Progenitor cell of endocrine pancreas (in vitro differentiated cells): ENCODE measurements around the gene RAB40B. TPM values are rescaled to one million over a fixed set of nuclear protein-coding genes. Genes with fewer than 3 reads are reported as not detected.

Source experiments
- DNase-seq: peaks from one replicate; pipeline ENCODE4 v3.0.0; 2021; ENCODE audit warnings: low spot score; ENCODE audit not compliant: unreplicated experiment
- H3K27ac Mint-ChIP-seq: 2 replicates; pipeline ENCODE4 v1.8.0; 2021; ENCODE audit warnings: mild to moderate bottlenecking, moderate library complexity, mixed read lengths
- H3K27me3 Mint-ChIP-seq: 2 replicates; pipeline ENCODE4 v1.8.0; 2021; ENCODE audit warnings: mixed read lengths
- H3K36me3 Mint-ChIP-seq: 2 replicates; pipeline ENCODE4 v1.8.0; 2022; ENCODE audit warnings: mixed read lengths; ENCODE audit not compliant: insufficient read depth
- H3K4me1 Mint-ChIP-seq: 2 replicates; pipeline ENCODE4 v1.8.0; 2021; ENCODE audit warnings: low read depth, mixed read lengths
- H3K4me3 Mint-ChIP-seq: 2 replicates; pipeline ENCODE4 v1.8.0; 2021; ENCODE audit warnings: low read depth, mild to moderate bottlenecking, moderate library complexity, mixed read lengths
- H3K9me3 Mint-ChIP-seq: 2 replicates; pipeline ENCODE4 v1.8.0; 2021; ENCODE audit warnings: low read depth, mixed read lengths
- total RNA-seq: library from RNA; stranded (reverse); gene quantifications from 2 replicates; pipeline ENCODE4 v1.2.1, GENCODE V29; 2021
- TF ChIP-seq, protein P1 (sequence below): fragments of 200-600 bp; sonication (generic); IDR thresholded peaks from one replicate; pipeline ENCODE4 v1.5.0; 2021; ENCODE audit warnings: antibody characterized with exemption, mild to moderate bottlenecking; ENCODE audit not compliant: unreplicated experiment

The RAB40B gene
- total RNA-seq, 1 donor from 2014 or later = 13.3 TPM

DNA sequence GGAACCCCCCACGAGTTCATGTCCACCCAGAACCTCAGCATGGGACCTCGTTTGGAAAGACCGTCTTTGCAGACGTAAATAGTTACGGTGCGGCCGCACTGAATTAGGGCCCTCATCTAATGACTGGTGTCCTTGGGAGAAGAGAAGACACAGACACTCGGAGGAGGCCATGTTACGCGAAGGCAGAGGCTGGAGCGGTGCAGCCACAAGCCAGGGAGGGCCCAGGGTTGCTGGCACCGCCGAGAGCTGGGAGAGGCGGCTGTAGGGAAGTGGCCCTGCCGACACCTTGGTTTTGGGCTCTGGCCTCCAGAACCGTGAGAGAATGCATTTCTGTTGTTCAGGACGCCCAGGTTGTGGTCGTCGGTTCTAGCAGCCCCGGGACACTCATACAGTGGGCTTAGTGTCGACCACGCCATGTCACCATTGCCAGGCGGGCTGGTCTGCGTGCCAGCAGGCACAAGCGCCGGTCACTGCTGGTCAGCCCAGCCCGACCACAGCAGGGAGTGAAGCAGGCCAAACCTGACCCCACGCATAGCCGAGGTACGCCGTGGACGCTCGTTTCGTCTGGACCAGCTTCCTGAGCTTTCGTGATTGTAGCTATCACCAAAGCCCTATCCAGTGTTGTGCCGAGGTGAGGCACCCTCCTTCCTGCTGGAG is 39.6 kb downstream of the RAB40B start:
- no peak for DNase-seq
- H3K27me3 Mint-ChIP-seq = no peaks in the 10 kb centered on the region
- peaks cover 23% of the 10 kb centered on the region for H3K36me3 Mint-ChIP-seq
- H3K4me1 Mint-ChIP-seq = peaks cover 10% of the 10 kb centered on the region
- no peak overlapping the region for H3K27ac Mint-ChIP-seq
- no peak overlapping the region for H3K4me3 Mint-ChIP-seq
- TF ChIP-seq, protein P1, sequence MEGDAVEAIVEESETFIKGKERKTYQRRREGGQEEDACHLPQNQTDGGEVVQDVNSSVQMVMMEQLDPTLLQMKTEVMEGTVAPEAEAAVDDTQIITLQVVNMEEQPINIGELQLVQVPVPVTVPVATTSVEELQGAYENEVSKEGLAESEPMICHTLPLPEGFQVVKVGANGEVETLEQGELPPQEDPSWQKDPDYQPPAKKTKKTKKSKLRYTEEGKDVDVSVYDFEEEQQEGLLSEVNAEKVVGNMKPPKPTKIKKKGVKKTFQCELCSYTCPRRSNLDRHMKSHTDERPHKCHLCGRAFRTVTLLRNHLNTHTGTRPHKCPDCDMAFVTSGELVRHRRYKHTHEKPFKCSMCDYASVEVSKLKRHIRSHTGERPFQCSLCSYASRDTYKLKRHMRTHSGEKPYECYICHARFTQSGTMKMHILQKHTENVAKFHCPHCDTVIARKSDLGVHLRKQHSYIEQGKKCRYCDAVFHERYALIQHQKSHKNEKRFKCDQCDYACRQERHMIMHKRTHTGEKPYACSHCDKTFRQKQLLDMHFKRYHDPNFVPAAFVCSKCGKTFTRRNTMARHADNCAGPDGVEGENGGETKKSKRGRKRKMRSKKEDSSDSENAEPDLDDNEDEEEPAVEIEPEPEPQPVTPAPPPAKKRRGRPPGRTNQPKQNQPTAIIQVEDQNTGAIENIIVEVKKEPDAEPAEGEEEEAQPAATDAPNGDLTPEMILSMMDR = no peak
- H3K9me3 Mint-ChIP-seq = peaks cover 5% of the 10 kb centered on the region

DNA sequence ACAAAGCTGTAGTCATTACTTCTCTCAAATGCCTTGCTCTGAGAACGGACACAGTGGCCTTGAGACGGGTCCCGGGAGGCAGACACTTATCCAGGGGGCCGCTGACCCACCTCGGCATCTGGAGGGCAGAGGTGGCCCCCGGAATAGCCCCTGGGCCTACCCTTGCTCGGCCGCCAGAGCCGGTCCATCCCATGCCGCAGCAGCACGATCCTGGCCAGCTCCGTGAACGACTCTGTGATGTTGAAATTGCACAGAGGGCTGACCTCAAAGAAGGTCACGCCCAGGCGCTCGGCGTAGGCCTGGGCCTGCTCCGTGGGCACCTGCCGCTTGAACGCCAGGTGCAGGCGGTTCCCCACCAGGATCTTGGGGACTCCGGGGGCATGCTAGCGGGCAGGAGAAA is 40.2 kb downstream of the RAB40B start:
- Mint-ChIP-seq H3K4me3 (no peak overlapping the region), H3K36me3 (peaks cover 23% of the 10 kb centered on the region), H3K27me3 (no peaks in the 10 kb centered on the region), H3K9me3 (peaks cover 5% of the 10 kb centered on the region), H3K27ac (no peak overlapping the region), H3K4me1 (peaks cover 10% of the 10 kb centered on the region)
- DNase-seq = no peak
- TF ChIP-seq, protein P1 = no peak

DNA sequence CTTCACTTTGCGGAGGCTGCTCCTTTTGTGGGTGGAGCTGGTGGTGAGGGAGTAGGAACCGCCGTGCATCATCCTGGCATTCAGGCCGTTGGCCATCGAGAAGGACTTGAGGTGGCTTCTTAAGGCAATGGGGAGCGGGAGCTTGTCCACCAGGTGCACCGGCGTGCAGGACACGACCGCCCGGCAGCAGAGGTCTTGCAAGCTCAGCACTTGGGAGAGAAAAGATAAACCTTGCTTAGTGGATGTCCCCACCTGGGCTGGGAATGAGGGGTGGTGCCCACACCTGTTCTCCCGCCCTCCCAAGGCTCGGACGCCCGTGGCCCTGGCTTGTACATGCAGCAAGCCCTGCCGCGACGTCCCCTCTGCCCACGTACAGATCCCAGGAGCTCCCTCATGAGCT is 40.6 kb downstream of the RAB40B start:
- Mint-ChIP-seq H3K27me3 (no peaks in the 10 kb centered on the region), H3K9me3 (peaks cover 5% of the 10 kb centered on the region), H3K27ac (peak overlapping the region; percentile 56), H3K4me3 (no peak overlapping the region), H3K36me3 (peaks cover 23% of the 10 kb centered on the region), H3K4me1 (peaks cover 10% of the 10 kb centered on the region)
- no peak for DNase-seq
- TF ChIP-seq, protein P1 = no peak

DNA sequence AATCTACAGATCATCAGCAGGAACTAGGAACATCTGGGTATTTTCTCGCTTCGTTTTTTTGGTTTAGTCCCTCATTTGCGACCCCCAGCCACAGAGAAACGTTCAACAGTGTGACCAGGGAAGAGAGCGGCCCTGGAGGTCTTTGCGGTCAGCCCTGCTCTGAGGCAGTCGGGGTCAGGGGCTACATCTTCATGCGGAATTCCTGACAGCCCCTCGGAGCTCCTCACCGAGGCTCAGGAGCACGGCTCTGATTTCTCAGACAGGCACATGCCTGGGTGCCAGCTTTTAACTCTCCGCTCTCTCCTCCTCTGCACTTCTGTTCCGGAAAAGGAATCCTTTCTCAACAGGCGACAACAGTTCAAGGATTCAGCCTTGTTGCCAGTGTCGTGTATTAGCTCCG is 42.2 kb downstream of the RAB40B start:
- no peak for DNase-seq
- peaks cover 10% of the 10 kb centered on the region for H3K4me1 Mint-ChIP-seq
- no peaks in the 10 kb centered on the region for H3K27me3 Mint-ChIP-seq
- TF ChIP-seq, protein P1 = no peak
- peaks cover 23% of the 10 kb centered on the region for H3K36me3 Mint-ChIP-seq
- H3K4me3 Mint-ChIP-seq = no peak overlapping the region
- H3K9me3 Mint-ChIP-seq = peaks cover 5% of the 10 kb centered on the region
- H3K27ac Mint-ChIP-seq = peak overlapping the region; percentile 45

DNA sequence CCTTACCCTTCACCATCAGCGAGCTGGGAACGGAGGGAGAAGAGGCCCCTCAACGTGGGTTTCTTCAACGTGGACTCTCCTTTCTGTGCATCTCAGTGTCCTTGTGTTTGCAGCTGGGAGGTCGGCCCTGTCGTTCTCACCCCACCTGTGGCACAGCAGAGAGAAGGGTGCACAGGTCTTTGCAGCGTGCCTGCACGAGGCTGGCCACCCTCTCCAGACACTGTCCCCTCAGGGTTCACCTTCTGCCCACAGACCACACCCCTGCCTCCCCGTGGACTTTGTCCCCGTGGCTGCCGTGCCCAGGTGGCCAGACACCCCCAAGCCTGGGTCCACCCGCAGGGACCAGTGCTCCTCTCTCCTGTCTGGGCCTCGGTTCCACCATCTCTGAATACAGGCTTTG is 43.0 kb downstream of the RAB40B start:
- peaks cover 19% of the 10 kb centered on the region for H3K36me3 Mint-ChIP-seq

More for the DNA sequence above, 43.0 kb downstream of the RAB40B start:
- Mint-ChIP-seq H3K9me3 (peaks cover 5% of the 10 kb centered on the region), H3K4me1 (peaks cover 10% of the 10 kb centered on the region), H3K4me3 (no peak overlapping the region), H3K27ac (peak overlapping the region; percentile 85), H3K27me3 (no peaks in the 10 kb centered on the region)
- TF ChIP-seq, protein P1 = no peak
- no peak for DNase-seq
